HG02763 (cell line): Measurements from ENCODE around the gene MAP3K14.

Experiments
- ATAC-seq: cut with Tn5 transposase; IDR thresholded peaks from one replicate; pipeline ENCODE4 v1.9.1; 2021; ENCODE audit warnings: mild to moderate bottlenecking, moderate library complexity; ENCODE audit not compliant: unreplicated experiment

Gene MAP3K14

GRCh38 chr17:45238155-45238774, 78.6 kb downstream of the MAP3K14 start:
- ATAC-seq: no peak

GRCh38 chr17:45237686-45238085, 79.1 kb downstream of the MAP3K14 start:
- no peak for ATAC-seq

- ATAC-seq: no peak
Observed at GRCh38 chr17:45236282-45236606, 80.6 kb downstream of the MAP3K14 start.

- ATAC-seq: no peak
Observed at GRCh38 chr17:45235416-45236281, 81.2 kb downstream of the MAP3K14 start.

GRCh38 chr17:45234641-45235415, 82.0 kb downstream of the MAP3K14 start:
- ATAC-seq: no peak

- ATAC-seq: no peak
Observed at GRCh38 chr17:45233423-45233924, 83.3 kb downstream of the MAP3K14 start.

GRCh38 chr17:45232514-45233422, 84.1 kb downstream of the MAP3K14 start:
- no peak for ATAC-seq

- no peak for ATAC-seq
Observed at GRCh38 chr17:45231481-45232116, 85.2 kb downstream of the MAP3K14 start.

- ATAC-seq: no peak
Observed at GRCh38 chr17:45230787-45231480, 85.9 kb downstream of the MAP3K14 start.

- ATAC-seq: no peak
Observed at GRCh38 chr17:45230410-45230786, 86.4 kb downstream of the MAP3K14 start.

- ATAC-seq: no peak
Observed at GRCh38 chr17:45229681-45230409, 87.0 kb downstream of the MAP3K14 start.

GRCh38 chr17:45228763-45229539, 87.9 kb downstream of the MAP3K14 start:
- peak; percentile 24 for ATAC-seq

- no peak for ATAC-seq
Observed at GRCh38 chr17:45227926-45228762, 88.7 kb downstream of the MAP3K14 start.

- no peak for ATAC-seq
Observed at GRCh38 chr17:45227101-45227925, 89.5 kb downstream of the MAP3K14 start.

- ATAC-seq: no peak
Observed at GRCh38 chr17:45226576-45226975, 90.2 kb downstream of the MAP3K14 start.

- ATAC-seq: peak; percentile 50
Observed at GRCh38 chr17:45225964-45226530, 90.8 kb downstream of the MAP3K14 start.
